H1 (cell line): ENCODE data around the gene ST7L. TPM values are rescaled to one million over a fixed set of nuclear protein-coding genes. Genes with fewer than 3 reads are reported as not detected.

Experiments
- CTCF ChIA-PET: fragments of 300-600 bp; sonication (Branson Sonifier 250); formaldehyde crosslinking; loops from one replicate; lab custom pipeline; 2021; ENCODE audit not compliant: partially characterized antibody; lab: Charles Lee
- POLR2A ChIA-PET: fragments of 300-600 bp; sonication (Branson Sonifier 250); formaldehyde crosslinking; loops from one replicate; lab custom pipeline; 2021; ENCODE audit warnings: inconsistent platforms; ENCODE audit not compliant: partially characterized antibody; lab: Charles Lee
- DNase-seq, 2 experiments: peaks; one replicate each; pipeline versions ENCODE4 v3.0.0 to v3.0.0-alpha.2; 2010 to 2022; ENCODE audit warnings: low spot score in 2 of 2, low read depth in 1 of 2, mixed read lengths in 1 of 2
- FAIRE-seq: peaks from 2 replicates; lab custom pipeline; 2011; peaks lifted over from hg19 to GRCh38; lab: Jason Lieb, UNC
- H2AFZ ChIP-seq: 2 replicates; pipeline ENCODE4 v1.8.1; 2012; ENCODE audit warnings: low read length, inconsistent platforms
- H2AK5ac ChIP-seq: 2 replicates; pipeline ENCODE4 v1.6.1; 2013; ENCODE audit warnings: low read depth, low read length
- H2BK120ac ChIP-seq: replicated peaks from 2 replicates; pipeline ENCODE3; 2013; ENCODE audit warnings: low read depth, low read length, inconsistent platforms
- H2BK12ac ChIP-seq: 2 replicates; pipeline ENCODE4 v1.6.1; 2013; ENCODE audit warnings: low read depth, low read length
- H2BK15ac ChIP-seq: 2 replicates; pipeline ENCODE4 v1.6.1; 2013; ENCODE audit warnings: low read length
- H2BK20ac ChIP-seq: 2 replicates; pipeline ENCODE4 v1.6.1; 2013; ENCODE audit warnings: low read length
- H2BK5ac ChIP-seq: 2 replicates; pipeline ENCODE4 v1.6.1; 2013; ENCODE audit warnings: low read depth, low read length
- H3K14ac ChIP-seq: 2 replicates; pipeline ENCODE4 v1.6.1; 2013; ENCODE audit warnings: inconsistent platforms; ENCODE audit not compliant: insufficient read length
- H3K18ac ChIP-seq: 2 replicates; pipeline ENCODE4 v1.6.1; 2013; ENCODE audit warnings: low read length; ENCODE audit errors: extremely low read depth
- H3K23ac ChIP-seq: 2 replicates; pipeline ENCODE4 v1.6.1; 2013; ENCODE audit warnings: inconsistent platforms; ENCODE audit not compliant: insufficient read length
- H3K23me2 ChIP-seq: 2 replicates; pipeline ENCODE4 v1.6.1; 2013; ENCODE audit warnings: low read depth, low read length
- H3K27ac ChIP-seq: 2 replicates; pipeline ENCODE4 v1.6.1; 2011; ENCODE audit warnings: low read depth, low read length, inconsistent platforms
- H3K27me3 ChIP-seq, 4 experiments: replicated peaks in 1 of 4; 1 replicate in 1 of 4; 2 replicates in 3 of 4; pipeline versions ENCODE4 v1.6.1 to v1.8.1; 2011 to 2013; ENCODE audit warnings: low read length in 3 of 4, mild to moderate bottlenecking in 3 of 4, inconsistent platforms in 2 of 4, mixed read lengths in 2 of 4, moderate library complexity in 1 of 4; ENCODE audit not compliant: control insufficient read depth in 3 of 4, insufficient read depth in 3 of 4; ENCODE audit errors: extremely low read depth in 1 of 4
- H3K36me3 ChIP-seq, 4 experiments: 2 replicates each; pipeline versions ENCODE4 v1.6.1 to v1.8.1; 2011 to 2013; ENCODE audit warnings: mild to moderate bottlenecking in 4 of 4, low read length in 3 of 4, moderate library complexity in 2 of 4, control low read depth in 1 of 4, inconsistent platforms in 1 of 4; ENCODE audit not compliant: insufficient read depth in 4 of 4, control insufficient read depth in 2 of 4
- H3K4ac ChIP-seq: replicated peaks from 2 replicates; pipeline ENCODE3; 2013; ENCODE audit warnings: low read length, low read depth, mixed read lengths, inconsistent platforms; ENCODE audit not compliant: insufficient read length
- H3K4me1 ChIP-seq, 4 experiments: replicated peaks in 1 of 4; 1 replicate in 1 of 4; 2 replicates in 3 of 4; pipeline versions ENCODE4 v1.6.1 to v1.8.1; 2011 to 2013; ENCODE audit warnings: low read length in 3 of 4, inconsistent platforms in 2 of 4, mixed read lengths in 1 of 4; ENCODE audit not compliant: insufficient read depth in 4 of 4, control insufficient read depth in 3 of 4
- H3K4me2 ChIP-seq, 2 experiments: 2 replicates each; pipeline versions ENCODE4 v1.6.1 to v1.8.1; 2011 to 2013; ENCODE audit warnings: low read depth in 2 of 2, low read length in 2 of 2, control low read depth in 1 of 2, inconsistent platforms in 1 of 2, mild to moderate bottlenecking in 1 of 2; ENCODE audit not compliant: insufficient read depth in 1 of 2
- H3K4me3 ChIP-seq, 4 experiments: fragments of 200-600, 300-600 bp in 1 of 4; sonication (generic), shearing (Covaris generic), sonication (Bioruptor Twin) in 1 of 4; 2 replicates each; pipeline versions ENCODE4 v1.5.1 to v1.8.1; 2011 to 2016; ENCODE audit warnings: low read length in 4 of 4, low read depth in 3 of 4, control low read depth in 2 of 4, inconsistent platforms in 2 of 4, mild to moderate bottlenecking in 2 of 4, mixed read lengths in 1 of 4, moderate library complexity in 1 of 4; ENCODE audit not compliant: insufficient read depth in 2 of 4; ENCODE audit errors: extremely low read depth in 1 of 4
- H3K56ac ChIP-seq: replicated peaks from 2 replicates; pipeline ENCODE3; 2013; ENCODE audit warnings: low read depth, mild to moderate bottlenecking, mixed read lengths, low read length, inconsistent platforms; ENCODE audit not compliant: insufficient read length
- H3K79me1 ChIP-seq: 2 replicates; pipeline ENCODE4 v1.6.1; 2013; ENCODE audit warnings: low read depth, low read length, control low read depth
- H3K79me2 ChIP-seq, 2 experiments: 2 replicates each; pipeline versions ENCODE4 v1.6.1 to v1.8.1; 2012 to 2013; ENCODE audit warnings: low read length in 2 of 2, mild to moderate bottlenecking in 2 of 2, inconsistent platforms in 1 of 2; ENCODE audit not compliant: insufficient read depth in 2 of 2, control insufficient read depth in 1 of 2
- H3K9ac ChIP-seq, 4 experiments: replicated peaks in 1 of 4; 1 replicate in 1 of 4; 2 replicates in 3 of 4; pipeline versions ENCODE4 v1.6.1 to v1.8.1; 2011 to 2013; ENCODE audit warnings: low read depth in 3 of 4, low read length in 3 of 4, control low read depth in 2 of 4, mild to moderate bottlenecking in 2 of 4, moderate library complexity in 2 of 4, inconsistent platforms in 1 of 4; ENCODE audit errors: extremely low read depth in 1 of 4
- H3K9me3 ChIP-seq, 2 experiments: 2 replicates each; pipeline versions ENCODE4 v1.6.1 to v1.8.1; 2012 to 2013; ENCODE audit warnings: mild to moderate bottlenecking in 2 of 2, moderate library complexity in 2 of 2, control low read depth in 1 of 2, inconsistent platforms in 1 of 2, low read depth in 1 of 2, low read length in 1 of 2, mixed read lengths in 1 of 2; ENCODE audit not compliant: insufficient read depth in 2 of 2
- H4K20me1 ChIP-seq, 2 experiments: replicated peaks in 1 of 2; 2 replicates each; pipeline versions ENCODE3 to v1.8.1; 2011 to 2013; ENCODE audit warnings: inconsistent platforms in 2 of 2, low read length in 2 of 2, mild to moderate bottlenecking in 1 of 2; ENCODE audit not compliant: insufficient read depth in 2 of 2, control insufficient read depth in 1 of 2
- H4K5ac ChIP-seq: 2 replicates; pipeline ENCODE4 v1.6.1; 2013; ENCODE audit warnings: low read length, low read depth, mixed read lengths, inconsistent platforms; ENCODE audit not compliant: insufficient read length
- H4K8ac ChIP-seq: 2 replicates; pipeline ENCODE4 v1.8.0; 2013; ENCODE audit warnings: mild to moderate bottlenecking, moderate library complexity, low read length, inconsistent platforms; ENCODE audit not compliant: insufficient read depth; ENCODE audit errors: extremely low read depth
- H4K91ac ChIP-seq: replicated peaks from 2 replicates; pipeline ENCODE3; 2013; ENCODE audit warnings: low read length, mixed read lengths, inconsistent platforms; ENCODE audit not compliant: insufficient read length
- NANOG ChIP-seq: IDR thresholded peaks from 2 replicates; pipeline ENCODE4 v1.6.1; 2011; ENCODE audit warnings: low read length, low read depth, mild to moderate bottlenecking, inconsistent platforms; ENCODE audit not compliant: insufficient read depth, poor library complexity, severe bottlenecking
- SP1 ChIP-seq: IDR thresholded peaks from 2 replicates; pipeline ENCODE4 v1.6.1; 2011; ENCODE audit warnings: low read depth, low read length
- WGBS, 2 experiments: shearing (Covaris generic) in 1 of 2; methylation state at CpG; one replicate each; pipeline versions ENCODE4 v1.1.6 to v1.1.7; 2013 to 2015; ENCODE audit warnings: low lambda C conversion rate in 2 of 2, mixed read lengths in 2 of 2, inconsistent platforms in 1 of 2, low coverage in 1 of 2, missing lambda C conversion rate in 1 of 2; ENCODE audit not compliant: insufficient replicate concordance in 2 of 2, insufficient coverage in 1 of 2, insufficient read length in 1 of 2; ENCODE audit errors: extremely low coverage in 1 of 2, missing lambda C conversion rate in 1 of 2; 5-methylcytosine and 5-hydroxymethylcytosine counted together
- polyA plus RNA-seq, 7 experiments: library from polyadenylated mRNA; depleted of rRNA in 3 of 7; stranded (reverse) in 5 of 7; unstranded in 2 of 7; fragments of >200 nt in 5 of 7; fragments of 200-250 nt in 2 of 7; gene quantifications; 1 replicate in 5 of 7; 2 replicates in 1 of 7; 4 replicates in 1 of 7; pipeline versions ENCODE4 v1.2.1 to v1.2.3, GENCODE V29; 2011 to 2013; ENCODE audit warnings: missing spikeins in 2 of 7, mixed read lengths in 2 of 7
- total RNA-seq: library from RNA; stranded (reverse); fragmentation: NEBNext Ultra II Directional; extraction: Animal tissue kit (Norgen Biotek cat#: 25700); gene quantifications from 2 replicates; pipeline ENCODE4 v1.2.1, GENCODE V29; 2021

The ST7L gene
- total and polyA plus RNA-seq, 2 of the 8 experiments (the other 6 are each of a cell fraction or from before 2014, with no cell fraction given), result 9.6 to 16.2 TPM

DNA sequence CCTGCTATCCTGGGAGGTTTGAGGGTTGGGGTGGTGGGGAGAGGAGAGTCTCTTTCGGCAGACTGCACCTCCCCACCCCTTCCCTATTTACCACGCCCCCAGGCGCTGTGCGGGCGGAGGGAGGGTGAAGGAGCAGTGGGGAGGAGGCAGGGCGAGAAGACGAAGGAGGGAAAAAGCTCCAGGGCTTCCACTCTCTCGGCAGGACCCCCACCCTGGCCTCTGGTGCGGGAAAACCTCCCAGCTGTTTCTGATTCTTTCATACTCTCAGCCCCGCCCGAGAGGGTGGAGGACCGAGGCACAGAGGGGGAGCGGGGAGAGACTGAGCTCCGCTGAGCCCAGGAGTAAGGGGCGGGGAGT is 111.0 kb downstream of the ST7L start:
- ChIA-PET CTCF (interaction anchor here (0.8 to 1.2 kb wide), 3 partner anchors 15 to 114 kb away, joined by 3 to 4 read pairs (median 3); no protein-coding TSS in a partner anchor), POLR2A (interaction anchor here (1.1 to 4.0 kb wide), 6 partner anchors 9 to 206 kb away, joined by 3 to 22 read pairs (median 4); no protein-coding TSS in a partner anchor)
- WGBS, 2 experiments, result 0% methylated on average over 13 of the region's 15 CpGs; no CpG with 5 or more reads in 1 of the 2 experiments
- Histone ChIP-seq H2AK5ac (no peak overlapping the region), H4K91ac (no peak overlapping the region), H2BK120ac (no peak overlapping the region), H2BK15ac (no peak overlapping the region), H3K9ac (no peak overlapping the region), H3K79me1 (no peaks in the 10 kb centered on the region), H3K27me3 (peaks cover 33 to 97% (median 80%) of the 10 kb centered on the region in 4 experiments), H2BK5ac (no peak overlapping the region), H2BK20ac (no peak overlapping the region), H3K4me3 (peak overlapping the region; percentile 72 to 84 (median 82)), H3K56ac (no peak overlapping the region), H3K14ac (no peak overlapping the region), H3K23me2 (peaks cover 17% of the 10 kb centered on the region), H3K36me3 (no peaks in the 10 kb centered on the region; a peak in 1 of 8 replicates), H3K4me2 (peak overlapping the region; percentile 66 to 98), H3K4me1 (peaks cover 1 to 25% (median 9%) of the 10 kb centered on the region in 4 experiments; a peak in 6 of 7 replicates), H4K8ac (no peak overlapping the region), H3K79me2 (no peaks in the 10 kb centered on the region), H2AFZ (peak overlapping the region; percentile 95), H2BK12ac (no peak overlapping the region), H3K4ac (no peak overlapping the region), H3K9me3 (no peaks in the 10 kb centered on the region), H4K20me1 (peaks cover 0 to under 1% of the 10 kb centered on the region in 2 experiments), H3K27ac (no peak overlapping the region), H3K23ac (no peak overlapping the region), H3K18ac (no peak overlapping the region), H4K5ac (no peak overlapping the region)
- peak in 1 of 2 experiments; percentile 84 for DNase-seq
- no peak for FAIRE-seq
- TF ChIP-seq SP1, result 0 out of 2 replicates have a peak, but pooled peaks have one; percentile 11
- TF ChIP-seq NANOG, result no peak
